Duodenal mucosa (tissue), 2 donors: ENCODE data around the gene HECTD2.
"Not testable (repeated sequence)": the region's sequence is repeated elsewhere in the genome, so short reads cannot be mapped to it uniquely, and the experiment has no call there.

ENCODE experiments used
- H3K27ac ChIP-seq: one replicate; pipeline ENCODE4 v1.7.0; 2013; ENCODE audit warnings: low read depth, low read length
- H3K27me3 ChIP-seq, 2 donors: one replicate each; pipeline ENCODE4 v1.7.0; 2013; ENCODE audit warnings: low read length in 2 of 2, control low read depth in 1 of 2; ENCODE audit not compliant: insufficient read depth in 2 of 2, control insufficient read depth in 1 of 2
- H3K36me3 ChIP-seq, 2 donors: one replicate each; pipeline ENCODE4 v1.7.0; 2013; ENCODE audit warnings: low read length in 2 of 2, control low read depth in 1 of 2; ENCODE audit not compliant: insufficient read depth in 2 of 2, control insufficient read depth in 1 of 2
- H3K4me1 ChIP-seq, 2 donors: one replicate each; pipeline ENCODE4 v1.7.0; 2013; ENCODE audit warnings: low read length in 2 of 2, control low read depth in 1 of 2; ENCODE audit not compliant: insufficient read depth in 2 of 2, control insufficient read depth in 1 of 2
- H3K4me3 ChIP-seq, 2 donors: one replicate each; pipeline ENCODE4 v1.7.0; 2013; ENCODE audit warnings: low read length in 2 of 2, low read depth in 1 of 2
- H3K9ac ChIP-seq, 2 donors: one replicate each; pipeline ENCODE4 v1.7.0; 2013; ENCODE audit warnings: low read length in 2 of 2, low read depth in 1 of 2
- H3K9me3 ChIP-seq, 2 donors: one replicate each; pipeline ENCODE4 v1.7.0; 2013; ENCODE audit warnings: low read length in 2 of 2, control low read depth in 1 of 2; ENCODE audit not compliant: control insufficient read depth in 1 of 2

Gene HECTD2

GRCh38 chr10:91525896-91526712 lies 116.0 kb downstream of the HECTD2 start:
- Histone ChIP-seq H3K27me3 (no peaks in the 10 kb centered on the region), H3K9ac (no peak overlapping the region), H3K36me3 (no peaks in the 10 kb centered on the region), H3K4me3 (no peak overlapping the region), H3K4me1 (no peaks in the 10 kb centered on the region), H3K27ac (no peak overlapping the region), H3K9me3 (no peaks in the 10 kb centered on the region)

- no peak overlapping the region for H3K27ac ChIP-seq
- H3K4me1 ChIP-seq, result no peaks in the 10 kb centered on the region
- no peaks in the 10 kb centered on the region for H3K36me3 ChIP-seq
- H3K9ac ChIP-seq, result no peak overlapping the region
- H3K9me3 ChIP-seq, result no peaks in the 10 kb centered on the region
- no peaks in the 10 kb centered on the region for H3K27me3 ChIP-seq
- H3K4me3 ChIP-seq, result no peak overlapping the region
Observed at GRCh38 chr10:91528080-91528479, 117.9 kb downstream of the HECTD2 start.

GRCh38 chr10:91528768-91529167 lies 118.6 kb downstream of the HECTD2 start:
- no peaks in the 10 kb centered on the region for H3K36me3 ChIP-seq
- no peaks in the 10 kb centered on the region for H3K9me3 ChIP-seq
- no peak overlapping the region for H3K27ac ChIP-seq
- no peaks in the 10 kb centered on the region for H3K4me1 ChIP-seq
- no peak overlapping the region for H3K9ac ChIP-seq
- H3K4me3 ChIP-seq, result no peak overlapping the region
- H3K27me3 ChIP-seq, result no peaks in the 10 kb centered on the region

GRCh38 chr10:91534789-91535188 lies 124.6 kb downstream of the HECTD2 start:
- H3K27ac ChIP-seq, H3K9ac ChIP-seq, H3K27me3 ChIP-seq, H3K9me3 ChIP-seq, H3K4me3 ChIP-seq, H3K36me3 ChIP-seq, H3K4me1 ChIP-seq: not testable (repeated sequence)

GRCh38 chr10:91536111-91536510 lies 126.0 kb downstream of the HECTD2 start:
- Histone ChIP-seq H3K36me3 (no peaks in the 10 kb centered on the region), H3K4me3 (no peak overlapping the region), H3K9me3 (no peaks in the 10 kb centered on the region), H3K9ac (no peak overlapping the region), H3K4me1 (peaks cover 0 to 4% of the 10 kb centered on the region in 2 donors), H3K27ac (no peak overlapping the region), H3K27me3 (no peaks in the 10 kb centered on the region)

- Histone ChIP-seq H3K9me3 (no peaks in the 10 kb centered on the region), H3K4me3 (no peak overlapping the region), H3K27ac (no peak overlapping the region), H3K4me1 (peaks cover 0 to 4% of the 10 kb centered on the region in 2 donors), H3K9ac (no peak overlapping the region), H3K36me3 (no peaks in the 10 kb centered on the region), H3K27me3 (no peaks in the 10 kb centered on the region)
Observed at GRCh38 chr10:91536733-91537132, 126.6 kb downstream of the HECTD2 start.

GRCh38 chr10:91537614-91538383 lies 127.7 kb downstream of the HECTD2 start:
- Histone ChIP-seq H3K36me3 (no peaks in the 10 kb centered on the region), H3K4me3 (no peak overlapping the region), H3K27me3 (no peaks in the 10 kb centered on the region), H3K9me3 (no peaks in the 10 kb centered on the region), H3K27ac (no peak overlapping the region), H3K4me1 (peaks cover 0 to 4% of the 10 kb centered on the region in 2 donors), H3K9ac (no peak overlapping the region)

GRCh38 chr10:91539930-91540329 lies 129.8 kb downstream of the HECTD2 start:
- peaks cover 0 to 4% of the 10 kb centered on the region in 2 donors for H3K4me1 ChIP-seq
- H3K9ac ChIP-seq, result no peak overlapping the region
- no peak overlapping the region for H3K27ac ChIP-seq
- H3K9me3 ChIP-seq, result no peaks in the 10 kb centered on the region
- H3K4me3 ChIP-seq, result no peak overlapping the region
- no peaks in the 10 kb centered on the region for H3K36me3 ChIP-seq
- no peaks in the 10 kb centered on the region for H3K27me3 ChIP-seq

GRCh38 chr10:91540733-91541132 lies 130.6 kb downstream of the HECTD2 start:
- Histone ChIP-seq H3K27ac (no peak overlapping the region), H3K4me3 (no peak overlapping the region), H3K27me3 (no peaks in the 10 kb centered on the region), H3K9me3 (no peaks in the 10 kb centered on the region), H3K36me3 (no peaks in the 10 kb centered on the region), H3K4me1 (peaks cover 0 to 4% of the 10 kb centered on the region in 2 donors), H3K9ac (no peak overlapping the region)

- Histone ChIP-seq H3K36me3 (no peaks in the 10 kb centered on the region), H3K4me3 (no peak overlapping the region), H3K4me1 (peaks cover 0 to 4% of the 10 kb centered on the region in 2 donors), H3K27ac (no peak overlapping the region), H3K9ac (no peak overlapping the region), H3K9me3 (no peaks in the 10 kb centered on the region), H3K27me3 (no peaks in the 10 kb centered on the region)
Observed at GRCh38 chr10:91541481-91541880, 131.3 kb downstream of the HECTD2 start.
